ENCODE measurements around the gene CCDC178.

- TF ChIP-seq CTCF (IDR thresholded peaks at IDR 0.05) (no peak), POLR2A (IDR thresholded peaks at IDR 0.05) (no peak)
These were observed 85.3 kb downstream of the CCDC178 start for GRCh38 chr18:33355263-33355662.

Measured in lower leg skin (tissue), 3 donors.